ENCODE measurements around the gene RNLS. TPM values are rescaled to one million over a fixed set of nuclear protein-coding genes. Genes with fewer than 3 reads are reported as not detected.

RNLS gene
- total RNA-seq, 1 donor from 2014 or later: 24.7 TPM

DNA sequence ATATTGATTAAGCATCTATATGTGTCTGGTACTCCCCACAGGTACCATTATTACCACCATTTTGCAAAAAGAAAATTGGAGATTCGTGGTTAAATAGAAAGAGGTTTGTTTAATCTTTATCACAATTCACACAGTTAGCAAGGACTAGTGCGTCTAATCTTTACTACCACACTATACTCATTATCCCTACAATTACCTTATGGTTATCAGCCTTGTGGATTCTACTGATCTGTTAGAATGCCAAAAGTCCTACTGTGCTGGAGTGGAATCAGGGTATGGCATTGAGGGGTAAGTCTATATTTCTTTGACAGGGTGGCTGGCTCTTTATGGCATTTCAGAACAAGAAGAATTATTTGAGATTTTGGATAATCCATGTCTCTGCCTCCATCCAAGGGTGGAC is 156.1 kb downstream of the RNLS start:
- TF ChIP-seq, protein P1, sequence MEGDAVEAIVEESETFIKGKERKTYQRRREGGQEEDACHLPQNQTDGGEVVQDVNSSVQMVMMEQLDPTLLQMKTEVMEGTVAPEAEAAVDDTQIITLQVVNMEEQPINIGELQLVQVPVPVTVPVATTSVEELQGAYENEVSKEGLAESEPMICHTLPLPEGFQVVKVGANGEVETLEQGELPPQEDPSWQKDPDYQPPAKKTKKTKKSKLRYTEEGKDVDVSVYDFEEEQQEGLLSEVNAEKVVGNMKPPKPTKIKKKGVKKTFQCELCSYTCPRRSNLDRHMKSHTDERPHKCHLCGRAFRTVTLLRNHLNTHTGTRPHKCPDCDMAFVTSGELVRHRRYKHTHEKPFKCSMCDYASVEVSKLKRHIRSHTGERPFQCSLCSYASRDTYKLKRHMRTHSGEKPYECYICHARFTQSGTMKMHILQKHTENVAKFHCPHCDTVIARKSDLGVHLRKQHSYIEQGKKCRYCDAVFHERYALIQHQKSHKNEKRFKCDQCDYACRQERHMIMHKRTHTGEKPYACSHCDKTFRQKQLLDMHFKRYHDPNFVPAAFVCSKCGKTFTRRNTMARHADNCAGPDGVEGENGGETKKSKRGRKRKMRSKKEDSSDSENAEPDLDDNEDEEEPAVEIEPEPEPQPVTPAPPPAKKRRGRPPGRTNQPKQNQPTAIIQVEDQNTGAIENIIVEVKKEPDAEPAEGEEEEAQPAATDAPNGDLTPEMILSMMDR (IDR thresholded peaks at IDR 0.05; ENCODE audit: insufficient read depth, low read length, poor library complexity, severe bottlenecking): no peak
- no peaks in the 10 kb centered on the region for H3K27me3 ChIP-seq (ENCODE audit: control insufficient read depth, insufficient read depth, low read length)
- no peak for DNase-seq (ENCODE audit: low read depth)
- H3K36me3 ChIP-seq (ENCODE audit: control insufficient read depth, insufficient read depth, low read length): no peaks in the 10 kb centered on the region
- no peak overlapping the region for H3K4me3 ChIP-seq (ENCODE audit: low read depth, low read length)

GRCh38 chr10:88424881-88425280 is 158.2 kb downstream of the RNLS start:
- TF ChIP-seq, protein P1 (IDR thresholded peaks at IDR 0.05; ENCODE audit: insufficient read depth, low read length, poor library complexity, severe bottlenecking): no peak
- H3K27me3 ChIP-seq (ENCODE audit: control insufficient read depth, insufficient read depth, low read length): no peaks in the 10 kb centered on the region

DNA sequence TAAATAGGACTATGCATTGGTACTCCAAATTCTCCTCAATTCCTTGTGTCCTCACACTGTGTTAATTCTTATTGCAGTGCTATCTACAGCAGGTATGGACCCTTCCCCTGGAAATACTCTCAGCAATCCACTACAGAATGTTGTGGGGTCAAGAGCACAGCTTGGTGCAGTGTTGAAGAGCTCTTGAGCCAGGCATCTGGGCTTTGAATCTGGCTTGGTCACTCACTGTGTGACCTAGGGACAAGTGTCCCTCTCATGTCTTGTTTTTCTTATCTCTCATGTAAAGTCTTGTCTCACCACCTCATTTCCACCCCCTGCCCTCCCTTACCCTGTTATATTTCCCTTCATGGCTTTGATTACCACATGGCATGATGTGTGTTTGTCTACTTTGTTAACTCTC is 159.4 kb downstream of the RNLS start:
- Histone ChIP-seq H3K36me3 (ENCODE audit: control insufficient read depth, insufficient read depth, low read length) (no peaks in the 10 kb centered on the region), H3K4me3 (ENCODE audit: low read depth, low read length) (no peak overlapping the region), H3K27me3 (ENCODE audit: control insufficient read depth, insufficient read depth, low read length) (no peaks in the 10 kb centered on the region)
- TF ChIP-seq, protein P1 (IDR thresholded peaks at IDR 0.05; ENCODE audit: insufficient read depth, low read length, poor library complexity, severe bottlenecking): no peak
- DNase-seq (ENCODE audit: low read depth): no peak

More at GRCh38 chr10:88424881-88425280, 158.2 kb downstream of the RNLS start:
- DNase-seq (ENCODE audit: low read depth): no peak
- Histone ChIP-seq H3K4me3 (ENCODE audit: low read depth, low read length) (no peak overlapping the region), H3K36me3 (ENCODE audit: control insufficient read depth, insufficient read depth, low read length) (no peaks in the 10 kb centered on the region)

DNA sequence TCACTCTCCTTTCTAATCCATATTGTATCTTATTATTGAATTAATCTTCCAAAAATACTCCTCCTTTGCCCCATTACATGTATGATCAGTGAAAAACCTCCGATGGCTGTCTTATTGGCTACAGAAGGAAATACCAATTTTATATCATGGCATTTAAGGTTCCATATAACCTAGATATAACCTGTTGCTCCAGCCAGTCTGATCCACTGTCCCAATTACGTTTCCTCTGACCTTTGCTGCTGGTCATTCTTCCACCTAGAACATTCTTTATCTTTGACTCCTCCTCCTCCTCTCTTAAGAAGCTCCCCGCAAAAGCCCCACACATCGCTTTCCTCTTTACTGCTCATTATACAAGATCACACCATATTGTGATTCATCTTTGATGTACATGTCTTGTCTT is 161.5 kb downstream of the RNLS start:
- TF ChIP-seq, protein P1 (IDR thresholded peaks at IDR 0.05; ENCODE audit: insufficient read depth, low read length, poor library complexity, severe bottlenecking): no peak
- no peak overlapping the region for H3K4me3 ChIP-seq (ENCODE audit: low read depth, low read length)
- H3K27me3 ChIP-seq (ENCODE audit: control insufficient read depth, insufficient read depth, low read length): no peaks in the 10 kb centered on the region
- no peak for DNase-seq (ENCODE audit: low read depth)
- no peaks in the 10 kb centered on the region for H3K36me3 ChIP-seq (ENCODE audit: control insufficient read depth, insufficient read depth, low read length)

- Histone ChIP-seq H3K36me3 (ENCODE audit: control insufficient read depth, insufficient read depth, low read length) (no peaks in the 10 kb centered on the region), H3K4me3 (ENCODE audit: low read depth, low read length) (no peak overlapping the region), H3K27me3 (ENCODE audit: control insufficient read depth, insufficient read depth, low read length) (no peaks in the 10 kb centered on the region)
- TF ChIP-seq, protein P1 (IDR thresholded peaks at IDR 0.05; ENCODE audit: insufficient read depth, low read length, poor library complexity, severe bottlenecking): no peak
- no peak for DNase-seq (ENCODE audit: low read depth)
Observed at GRCh38 chr10:88418871-88419270, 164.2 kb downstream of the RNLS start.

GRCh38 chr10:88417387-88418030 is 165.6 kb downstream of the RNLS start:
- H3K27me3 ChIP-seq (ENCODE audit: control insufficient read depth, insufficient read depth, low read length): no peaks in the 10 kb centered on the region
- no peaks in the 10 kb centered on the region for H3K36me3 ChIP-seq (ENCODE audit: control insufficient read depth, insufficient read depth, low read length)
- DNase-seq (ENCODE audit: low read depth): no peak
- H3K4me3 ChIP-seq (ENCODE audit: low read depth, low read length): no peak overlapping the region
- TF ChIP-seq, protein P1 (IDR thresholded peaks at IDR 0.05; ENCODE audit: insufficient read depth, low read length, poor library complexity, severe bottlenecking): no peak
